ENCODE measurements around the gene GLIS1.

Gene GLIS1

GRCh38 chr1:53621144-53621543 is 117.8 kb downstream of the GLIS1 start:
- TF ChIP-seq POLR2A (IDR thresholded peaks at IDR 0.05; ENCODE audit: extremely low read depth, insufficient read length) (no peak), MYC (IDR thresholded peaks at IDR 0.05; ENCODE audit: low read depth, low read length) (no peak), CTCF (IDR thresholded peaks at IDR 0.05; ENCODE audit: low read depth, low read length) (no peak)
- TF ChIP-seq, protein P1, sequence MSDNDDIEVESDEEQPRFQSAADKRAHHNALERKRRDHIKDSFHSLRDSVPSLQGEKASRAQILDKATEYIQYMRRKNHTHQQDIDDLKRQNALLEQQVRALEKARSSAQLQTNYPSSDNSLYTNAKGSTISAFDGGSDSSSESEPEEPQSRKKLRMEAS (IDR thresholded peaks at IDR 0.05; ENCODE audit: low read depth, low read length) = no peak
- H3K4me3 ChIP-seq (ENCODE audit: low read depth, low read length) = no peak overlapping the region
- no peak for DNase-seq (ENCODE audit: low read depth)

- no peak for DNase-seq (ENCODE audit: low read depth)
- no peak overlapping the region for H3K4me3 ChIP-seq (ENCODE audit: low read depth, low read length)
- TF ChIP-seq MYC (IDR thresholded peaks at IDR 0.05; ENCODE audit: low read depth, low read length) = no peak
- TF ChIP-seq, protein P1 (IDR thresholded peaks at IDR 0.05; ENCODE audit: low read depth, low read length) = no peak
- TF ChIP-seq POLR2A (IDR thresholded peaks at IDR 0.05; ENCODE audit: extremely low read depth, insufficient read length) = no peak
Observed at GRCh38 chr1:53620061-53620855, 118.7 kb downstream of the GLIS1 start.

GRCh38 chr1:53619367-53620060 is 119.5 kb downstream of the GLIS1 start:
- DNase-seq (ENCODE audit: low read depth) = no peak
- TF ChIP-seq CTCF (IDR thresholded peaks at IDR 0.05; ENCODE audit: low read depth, low read length) (no peak), MYC (IDR thresholded peaks at IDR 0.05; ENCODE audit: low read depth, low read length) (no peak), POLR2A (IDR thresholded peaks at IDR 0.05; ENCODE audit: extremely low read depth, insufficient read length) (no peak)
- TF ChIP-seq, protein P1 (IDR thresholded peaks at IDR 0.05; ENCODE audit: low read depth, low read length) = no peak
- H3K4me3 ChIP-seq (ENCODE audit: low read depth, low read length) = no peak overlapping the region

- DNase-seq (ENCODE audit: low read depth) = no peak
- no peak overlapping the region for H3K4me3 ChIP-seq (ENCODE audit: low read depth, low read length)
- TF ChIP-seq POLR2A (IDR thresholded peaks at IDR 0.05; ENCODE audit: extremely low read depth, insufficient read length) (no peak), CTCF (IDR thresholded peaks at IDR 0.05; ENCODE audit: low read depth, low read length) (no peak), MYC (IDR thresholded peaks at IDR 0.05; ENCODE audit: low read depth, low read length) (no peak)
- TF ChIP-seq, protein P1 (IDR thresholded peaks at IDR 0.05; ENCODE audit: low read depth, low read length) = no peak
Observed at GRCh38 chr1:53618500-53619366, 120.2 kb downstream of the GLIS1 start.

DNA sequence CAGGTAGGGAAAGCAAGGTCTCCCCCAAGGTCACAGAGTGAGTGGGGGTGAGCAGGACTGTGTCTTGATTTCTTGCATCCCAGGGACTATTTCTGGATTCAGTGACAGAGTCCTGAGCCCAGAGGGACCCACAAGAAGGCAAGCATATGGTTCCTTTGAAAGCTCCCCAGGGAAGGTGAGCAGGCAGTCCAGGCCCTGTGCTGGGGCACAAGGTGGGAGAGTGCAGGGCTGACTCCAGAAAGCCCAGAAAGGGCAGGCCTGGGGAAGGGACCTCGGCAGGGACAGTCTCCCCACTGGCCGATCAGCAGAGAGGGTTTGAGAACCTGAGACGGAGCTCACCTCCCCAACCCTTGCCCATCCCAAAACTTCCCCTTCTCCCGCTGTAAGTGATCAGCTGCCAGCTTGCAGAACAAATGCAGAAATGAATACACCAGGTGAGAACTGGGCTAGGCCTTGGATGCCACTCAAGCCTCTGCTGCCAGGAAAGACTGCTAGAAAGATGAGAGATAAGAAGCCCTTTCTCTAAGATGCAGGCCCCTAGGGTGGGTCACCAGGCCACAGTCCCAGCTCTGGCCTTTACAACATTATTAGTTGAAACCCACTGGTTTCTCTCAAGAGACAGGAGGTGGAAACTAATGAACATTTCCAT is 121.0 kb downstream of the GLIS1 start:
- no peak overlapping the region for H3K4me3 ChIP-seq (ENCODE audit: low read depth, low read length)
- no peak for DNase-seq (ENCODE audit: low read depth)
- TF ChIP-seq POLR2A (IDR thresholded peaks at IDR 0.05; ENCODE audit: extremely low read depth, insufficient read length) = no peak
- no peak for TF ChIP-seq CTCF (IDR thresholded peaks at IDR 0.05; ENCODE audit: low read depth, low read length)
- TF ChIP-seq, protein P1 (IDR thresholded peaks at IDR 0.05; ENCODE audit: low read depth, low read length) = no peak
- no peak for TF ChIP-seq MYC (IDR thresholded peaks at IDR 0.05; ENCODE audit: low read depth, low read length)

Measured in NB4 (cell line).